ENCODE measurements around the gene RBM14. TPM values are rescaled to one million over a fixed set of nuclear protein-coding genes. Genes with fewer than 3 reads are reported as not detected.

The RBM14 gene
- total RNA-seq, 2 donors from 2014 or later: 31.2 to 35.2 TPM

GRCh38 chr11:66663741-66664296 is 47.4 kb downstream of the RBM14 start:
- ATAC-seq: no peak
- DNase-seq: no peak
- intact Hi-C loops (cut with DNase I): no loop called here

DNA sequence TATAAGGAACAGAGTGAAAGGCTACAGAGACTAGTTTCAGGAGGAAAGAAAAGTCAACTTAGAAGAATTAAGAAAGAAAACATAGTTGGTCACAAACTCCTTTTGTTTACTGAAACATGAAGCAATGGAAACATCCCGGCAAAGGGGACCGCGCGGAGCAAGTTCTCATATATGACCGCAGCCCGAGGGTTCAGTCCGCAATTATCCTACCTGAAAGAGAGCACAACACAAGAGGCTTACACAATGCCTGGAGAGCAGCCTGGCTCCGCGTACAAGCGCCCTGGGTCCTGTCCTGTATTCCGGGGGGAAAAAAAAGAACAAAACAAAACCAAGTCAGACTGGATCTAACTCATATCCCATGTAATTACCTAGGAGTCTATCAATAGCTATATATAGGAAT is 48.9 kb downstream of the RBM14 start:
- intact Hi-C loops (cut with DNase I): no loop called here
- DNase-seq (no peak), ATAC-seq (no peak)

GRCh38 chr11:66670816-66671215 is 54.4 kb downstream of the RBM14 start:
- no peak for DNase-seq
- ATAC-seq: no peak
- intact Hi-C loops (cut with DNase I): no loop called here

- DNase-seq: no peak
- intact Hi-C loops (cut with DNase I): loop anchor here in 1 of 2 donors (5.0 kb wide), 1 partner anchor 268 kb away; no protein-coding TSS in a partner anchor
- ATAC-seq: no peak
Measured at GRCh38 chr11:66674964-66675602, 58.7 kb downstream of the RBM14 start.

DNA sequence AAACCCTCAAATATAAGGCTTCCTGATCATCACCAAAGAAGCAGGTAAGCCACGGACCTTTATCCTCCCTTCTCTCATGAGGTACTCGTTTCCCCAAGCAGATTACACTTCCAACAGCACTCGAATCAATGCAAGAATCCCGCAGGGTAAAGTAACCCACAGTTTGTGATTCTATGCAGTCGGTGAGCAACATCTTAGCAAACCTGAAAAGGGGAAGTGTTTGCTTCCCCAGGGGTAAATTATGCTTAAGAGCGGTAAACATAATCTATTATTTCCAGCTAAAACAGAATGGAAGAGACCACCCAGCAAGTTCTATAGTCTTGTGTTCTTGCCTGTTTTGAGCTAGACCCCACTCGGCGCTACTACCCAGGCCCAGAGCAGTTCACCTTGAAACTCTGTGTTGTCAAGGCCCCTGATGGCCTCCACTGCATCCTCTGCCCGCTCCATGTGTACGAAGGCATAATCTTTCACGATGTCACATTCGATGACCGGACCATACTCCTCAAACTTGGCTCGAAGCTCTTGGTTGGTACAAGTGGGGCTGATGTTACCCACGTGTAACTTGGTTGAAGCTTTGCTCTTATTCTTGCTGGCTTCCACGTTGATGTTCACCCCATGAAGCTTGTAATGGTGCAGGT is 60.0 kb downstream of the RBM14 start:
- intact Hi-C loops (cut with DNase I): loop anchor here in 1 of 2 donors (5.0 kb wide), 1 partner anchor 269 kb away; no protein-coding TSS in a partner anchor
- DNase-seq: no peak
- ATAC-seq: no peak

Other genes starting within 250 kb of the RBM14 start
- gene SLC29A2, start 244.9 kb upstream of the RBM14 start, total RNA-seq: 10 to 100 TPM; 15.1 to 16.6 TPM
- under 1 TPM; 0.18 to 0.68 TPM for gene NPAS4, start 195.6 kb upstream of the RBM14 start, total RNA-seq
- 10 to 100 TPM; 43.1 to 47.0 TPM for gene MRPL11, start 177.8 kb upstream of the RBM14 start, total RNA-seq
- 10 to 100 TPM in 1 of 2 donors, 1 to 10 TPM in 1; 9.1 to 11.0 TPM for gene PELI3, start 149.7 kb upstream of the RBM14 start, total RNA-seq
- 10 to 100 TPM; 18.5 TPM for gene DPP3, start 136.2 kb upstream of the RBM14 start, total RNA-seq
- 10 to 100 TPM; 18.7 to 18.9 TPM for gene BBS1, start 106.0 kb upstream of the RBM14 start, total RNA-seq
- gene ZDHHC24, start 70.6 kb upstream of the RBM14 start, total RNA-seq: 1 to 10 TPM; 7.9 to 8.2 TPM
- gene ACTN3, start 69.7 kb upstream of the RBM14 start, total RNA-seq: under 1 TPM; 0.10 to 0.15 TPM
- gene CTSF, start 48.0 kb upstream of the RBM14 start, total RNA-seq: 10 to 100 TPM; 51.0 to 71.9 TPM
- under 1 TPM; 0.18 to 0.39 TPM for gene CCDC87, start 23.6 kb upstream of the RBM14 start, total RNA-seq
- 10 to 100 TPM; 28.3 to 28.6 TPM for gene CCS, start 23.4 kb upstream of the RBM14 start, total RNA-seq
- 10 to 100 TPM; 63.6 to 76.7 TPM for gene RBM4, start 22.1 kb downstream of the RBM14 start, total RNA-seq
- gene RBM4B, start 61.3 kb downstream of the RBM14 start, total RNA-seq: 10 to 100 TPM in 1 of 2 donors, 1 to 10 TPM in 1; 8.0 to 13.8 TPM
- 1 to 10 TPM; 3.2 to 3.8 TPM for gene SPTBN2, start 112.6 kb downstream of the RBM14 start, total RNA-seq
- 1 to 10 TPM; 7.7 to 8.9 TPM for gene RCE1, start 226.8 kb downstream of the RBM14 start, total RNA-seq
- gene LRFN4, start 240.4 kb downstream of the RBM14 start, total RNA-seq: 10 to 100 TPM; 14.3 to 15.5 TPM

Measured in left cardiac atrium (tissue), 4 donors.